GM12891 (cell line): ENCODE data around the gene CYP2W1.

ENCODE experiments used
- POLR2A ChIP-seq: IDR thresholded peaks from 2 replicates; pipeline ENCODE4 v1.6.1; 2011; ENCODE audit warnings: low read depth, low read length, control low read depth
- POLR2AphosphoS5 ChIP-seq: IDR thresholded peaks from 2 replicates; pipeline ENCODE4 v1.6.1; 2011; ENCODE audit warnings: low read depth, low read length, control low read depth
- POU2F2 ChIP-seq: IDR thresholded peaks from 2 replicates; pipeline ENCODE4 v1.6.1; 2011; ENCODE audit warnings: low read depth, mild to moderate bottlenecking, control low read depth, low read length, moderate library complexity

GRCh38 chr7:968205-969105 lies 14.5 kb upstream of the CYP2W1 start:
- TF ChIP-seq POLR2A (no peak; the same call in 1 of the 2 replicates), POLR2AphosphoS5 (no peak), POU2F2 (no peak)
